Bronchial epithelial cell (primary cell): Measurements from ENCODE around the gene TMEM237. TPM values are rescaled to one million over a fixed set of nuclear protein-coding genes. Genes with fewer than 3 reads are reported as not detected.

ENCODE experiments used
- DNase-seq: peaks from one replicate; pipeline ENCODE4 v3.0.0-alpha.2; 2010; ENCODE audit warnings: low read depth
- FAIRE-seq: peaks from 2 replicates; lab custom pipeline; 2011; peaks lifted over from hg19 to GRCh38; lab: Jason Lieb, UNC
- H3K27me3 ChIP-seq: 2 replicates; pipeline ENCODE4 v1.5.1; 2011; ENCODE audit warnings: low read length; ENCODE audit not compliant: control insufficient read depth, insufficient read depth
- H3K36me3 ChIP-seq: 2 replicates; pipeline ENCODE4 v1.5.1; 2011; ENCODE audit warnings: low read length; ENCODE audit not compliant: control insufficient read depth, insufficient read depth
- H3K4me3 ChIP-seq: 2 replicates; pipeline ENCODE4 v1.5.1; 2011; ENCODE audit warnings: mild to moderate bottlenecking, low read depth, low read length, control low read depth
- CTCF ChIP-seq: IDR thresholded peaks from 2 replicates; pipeline ENCODE4 v1.5.1; 2011; ENCODE audit warnings: mild to moderate bottlenecking, moderate library complexity, low read length, control low read depth, inconsistent platforms; ENCODE audit not compliant: insufficient read depth, severe bottlenecking
- total RNA-seq: library from RNA; depleted of rRNA; stranded (reverse); fragments of >200 nt; gene quantifications from 2 replicates; pipeline ENCODE4 v1.2.1, GENCODE V29; 2014

TMEM237 gene
- total RNA-seq, 1 donor from 2014 or later, result 21.1 TPM

GRCh38 chr2:201575971-201576370 is 67.3 kb downstream of the TMEM237 start:
- no peak for DNase-seq
- TF ChIP-seq CTCF, result no peak
- no peak for FAIRE-seq
- Histone ChIP-seq H3K36me3 (no peaks in the 10 kb centered on the region), H3K27me3 (no peaks in the 10 kb centered on the region), H3K4me3 (no peak overlapping the region)

- H3K4me3 ChIP-seq, result no peak overlapping the region
- DNase-seq (no peak), FAIRE-seq (no peak)
- H3K36me3 ChIP-seq, result no peaks in the 10 kb centered on the region
- H3K27me3 ChIP-seq, result no peaks in the 10 kb centered on the region
- no peak for TF ChIP-seq CTCF
These were observed 68.5 kb downstream of the TMEM237 start for GRCh38 chr2:201574766-201575165.

- no peak for DNase-seq
- Histone ChIP-seq H3K27me3 (no peaks in the 10 kb centered on the region), H3K36me3 (no peaks in the 10 kb centered on the region), H3K4me3 (no peak overlapping the region)
- no peak for FAIRE-seq
- TF ChIP-seq CTCF, result no peak
These were observed 70.3 kb downstream of the TMEM237 start for GRCh38 chr2:201572846-201573508.

Other genes starting within 250 kb of the TMEM237 start
- gene TRAK2, start 192.0 kb downstream of the TMEM237 start, total RNA-seq, result 9.2 and 12.7 TPM in 2 replicates
- 11.3 and 21.3 TPM in 2 replicates for gene STRADB, start 191.8 kb downstream of the TMEM237 start, total RNA-seq
- 0.13 TPM in 1 of 2 replicates, not detected in the other for gene MPP4, start 55.1 kb upstream of the TMEM237 start, total RNA-seq
- gene ALS2, start 137.4 kb upstream of the TMEM237 start, total RNA-seq, result 21.1 and 30.2 TPM in 2 replicates
- gene CDK15, start 163.0 kb upstream of the TMEM237 start, total RNA-seq, result 0.26 TPM in 1 of 2 replicates, not detected in the other